ENCODE measurements around the gene TPBGL. TPM values are rescaled to one million over a fixed set of nuclear protein-coding genes. Genes with fewer than 3 reads are reported as not detected.
A peak's percentile ranks its signal among the peaks of the same experiment; 100 is the strongest.

TPBGL gene
- total and polyA plus RNA-seq, 8 donors: 0.09 to 1.3 (median 0.25) TPM; not detected in 1

- Histone ChIP-seq H3K27me3 (no peaks in the 10 kb centered on the region), H3K9me3 (no peaks in the 10 kb centered on the region), H3K36me3 (peaks cover 0 to 63% of the 10 kb centered on the region in 2 donors), H3K27ac (peak overlapping the region in 1 of 2 donors; percentile 11), H3K4me3 (no peak overlapping the region), H3K4me1 (peaks cover 0 to 41% of the 10 kb centered on the region in 2 donors)
- DNase-seq: peak in 1 of 4 donors; percentile 32
- no peak for TF ChIP-seq CTCF (IDR thresholded peaks at IDR 0.05)
- no peak for ATAC-seq
- intact Hi-C loops (cut with DNase I): no loop called here
These were observed 25.4 kb downstream of the TPBGL start for GRCh38 chr11:75265851-75266531.

GRCh38 chr11:75267171-75267970, 26.8 kb downstream of the TPBGL start:
- H3K4me3 ChIP-seq: no peak overlapping the region
- H3K9me3 ChIP-seq: no peaks in the 10 kb centered on the region
- H3K27me3 ChIP-seq: no peaks in the 10 kb centered on the region
- H3K36me3 ChIP-seq: peaks cover 0 to 77% of the 10 kb centered on the region in 2 donors
- H3K27ac ChIP-seq: no peak overlapping the region
- DNase-seq: peak in 1 of 4 donors; percentile 27
- H3K4me1 ChIP-seq: peaks cover 0 to 31% of the 10 kb centered on the region in 2 donors
- no peak for ATAC-seq
- no peak for TF ChIP-seq CTCF (IDR thresholded peaks at IDR 0.05)
- intact Hi-C loops (cut with DNase I): no loop called here

GRCh38 chr11:75268626-75269366, 28.2 kb downstream of the TPBGL start:
- H3K4me1 ChIP-seq: peaks cover 0 to 22% of the 10 kb centered on the region in 2 donors
- no peak overlapping the region for H3K4me3 ChIP-seq
- no peak for ATAC-seq
- no peak for TF ChIP-seq CTCF (IDR thresholded peaks at IDR 0.05)
- DNase-seq: peak in 1 of 4 donors; percentile 23
- H3K36me3 ChIP-seq: peaks cover 0 to 91% of the 10 kb centered on the region in 2 donors
- intact Hi-C loops (cut with DNase I): no loop called here
- H3K27ac ChIP-seq: no peak overlapping the region
- no peaks in the 10 kb centered on the region for H3K9me3 ChIP-seq
- H3K27me3 ChIP-seq: no peaks in the 10 kb centered on the region

- Histone ChIP-seq H3K27me3 (no peaks in the 10 kb centered on the region), H3K9me3 (no peaks in the 10 kb centered on the region), H3K4me3 (no peak overlapping the region), H3K4me1 (peaks cover 0 to 16% of the 10 kb centered on the region in 2 donors), H3K36me3 (peaks cover 0 to 96% of the 10 kb centered on the region in 2 donors), H3K27ac (no peak overlapping the region)
- no peak for TF ChIP-seq CTCF (IDR thresholded peaks at IDR 0.05)
- DNase-seq (no peak), ATAC-seq (no peak)
- intact Hi-C loops (cut with DNase I): no loop called here
These were observed 28.7 kb downstream of the TPBGL start for GRCh38 chr11:75269367-75269660.

GRCh38 chr11:75269896-75270295, 29.3 kb downstream of the TPBGL start:
- ATAC-seq (no peak), DNase-seq (peak in 1 of 4 donors; percentile 19)
- Histone ChIP-seq H3K4me3 (no peak overlapping the region), H3K4me1 (peaks cover 0 to 13% of the 10 kb centered on the region in 2 donors), H3K27me3 (no peaks in the 10 kb centered on the region), H3K36me3 (peaks cover 0 to 100% of the 10 kb centered on the region in 2 donors), H3K27ac (no peak overlapping the region), H3K9me3 (no peaks in the 10 kb centered on the region)
- intact Hi-C loops (cut with DNase I): no loop called here
- TF ChIP-seq CTCF (IDR thresholded peaks at IDR 0.05): no peak

Data from left lung (tissue), 10 donors.